Keratinocyte (primary cell): ENCODE data around the gene CCL7.

ENCODE experiments used
- CTCF ChIP-seq, 3 experiments: IDR thresholded peaks in 1 of 3; conservative IDR thresholded peaks in 1 of 3; optimal IDR thresholded peaks in 1 of 3; 2 replicates in 2 of 3; 3 replicates in 1 of 3; pipeline versions ENCODE3 to v1.5.1; 2011; ENCODE audit warnings: low read length in 3 of 3, mild to moderate bottlenecking in 3 of 3, moderate library complexity in 2 of 3, control low read depth in 1 of 3, inconsistent platforms in 1 of 3; ENCODE audit not compliant: insufficient read depth in 2 of 3; ENCODE audit errors: extremely low read depth in 1 of 3
- EZH2 ChIP-seq: IDR thresholded peaks from one replicate; pipeline ENCODE4 v1.6.1; 2012; ENCODE audit warnings: inconsistent platforms, mild to moderate bottlenecking, low read length, moderate library complexity

GRCh38 chr17:34299956-34300577, 30.0 kb downstream of the CCL7 start:
- no peak for TF ChIP-seq CTCF (optimal IDR thresholded peaks at IDR 0.05 in 1 of 3, IDR thresholded peaks at IDR 0.05 in 1 of 3, conservative IDR thresholded peaks at IDR 0.05 in 1 of 3; ENCODE audit: extremely low read depth in 1 of 3, insufficient read depth in 2 of 3, low read length in 3 of 3)
- TF ChIP-seq EZH2: no peak
